ENCODE measurements around the gene ARRB2.

- TF ChIP-seq CTCF (IDR thresholded peaks at IDR 0.05) (no peak), POLR2AphosphoS5 (IDR thresholded peaks at IDR 0.05) (no peak)
These were observed 7.1 kb upstream of the ARRB2 start for GRCh38 chr17:4703330-4703691.
